ENCODE measurements around the gene MAGI3. TPM values are rescaled to one million over a fixed set of nuclear protein-coding genes. Genes with fewer than 3 reads are reported as not detected.

Gene MAGI3
- total RNA-seq, 1 experiment from 2014 or later: 27.6 TPM

- TF ChIP-seq CTCF (IDR thresholded peaks at IDR 0.05; ENCODE audit: insufficient read depth in 1 of 2, low read depth in 1 of 2, low read length in 1 of 2, severe bottlenecking in 1 of 2, unreplicated experiment in 1 of 2): no peak
- BruUV-seq (replicated peaks): no TSS peak
- ChIA-PET POLR2A (no interaction called here), CTCF (no interaction called here)
- Histone ChIP-seq H3K27me3 (replicated peaks; ENCODE audit: control insufficient read depth, insufficient read depth, low read length) (no peaks in the 10 kb centered on the region), H3K4me3 (ENCODE audit: low read depth, low read length) (no peak overlapping the region), H3K36me3 (ENCODE audit: control insufficient read depth, insufficient read depth, low read length) (no peaks in the 10 kb centered on the region), H3K9me3 (no peaks in the 10 kb centered on the region), H3K4me1 (0 out of 2 replicates have a peak, but pooled peaks cover 7% of the 10 kb centered on the region)
- Mint-ChIP-seq H3K4me3 (ENCODE audit: unreplicated experiment) (no peak overlapping the region), H3K36me3 (ENCODE audit: insufficient read depth, unreplicated experiment) (peaks cover 16% of the 10 kb centered on the region), H3K4me1 (ENCODE audit: low read depth, unreplicated experiment) (no peaks in the 10 kb centered on the region), H3K27me3 (ENCODE audit: insufficient read depth, unreplicated experiment) (no peaks in the 10 kb centered on the region), H3K9me3 (ENCODE audit: unreplicated experiment) (no peaks in the 10 kb centered on the region), H3K27ac (ENCODE audit: unreplicated experiment) (no peak overlapping the region)
- DNase-seq: no peak
- intact Hi-C loops (cut with micrococcal nuclease; ENCODE audit: unreplicated experiment): no loop called here
Observed at GRCh38 chr1:113665071-113665470, 274.8 kb downstream of the MAGI3 start.

- BruUV-seq (replicated peaks): no TSS peak
- no peaks in the 10 kb centered on the region for H3K9me3 ChIP-seq
- Mint-ChIP-seq H3K36me3 (ENCODE audit: insufficient read depth, unreplicated experiment) (peaks cover 10% of the 10 kb centered on the region), H3K4me1 (ENCODE audit: low read depth, unreplicated experiment) (no peaks in the 10 kb centered on the region), H3K4me3 (ENCODE audit: unreplicated experiment) (no peak overlapping the region), H3K27ac (ENCODE audit: unreplicated experiment) (no peak overlapping the region), H3K27me3 (ENCODE audit: insufficient read depth, unreplicated experiment) (no peaks in the 10 kb centered on the region), H3K9me3 (ENCODE audit: unreplicated experiment) (no peaks in the 10 kb centered on the region)
- no peaks in the 10 kb centered on the region for H3K27me3 ChIP-seq (replicated peaks; ENCODE audit: control insufficient read depth, insufficient read depth, low read length)
- H3K4me1 ChIP-seq: peaks cover 13% of the 10 kb centered on the region; the same call in 1 of the 2 replicates
- ChIA-PET CTCF (no interaction called here), POLR2A (no interaction called here)
- intact Hi-C loops (cut with micrococcal nuclease; ENCODE audit: unreplicated experiment): no loop called here
- DNase-seq: no peak
- no peaks in the 10 kb centered on the region for H3K36me3 ChIP-seq (ENCODE audit: control insufficient read depth, insufficient read depth, low read length)
- H3K4me3 ChIP-seq (ENCODE audit: low read depth, low read length): no peak overlapping the region
- no peak for TF ChIP-seq CTCF (IDR thresholded peaks at IDR 0.05; ENCODE audit: insufficient read depth in 1 of 2, low read depth in 1 of 2, low read length in 1 of 2, severe bottlenecking in 1 of 2, unreplicated experiment in 1 of 2)
Observed at GRCh38 chr1:113666126-113666525, 275.8 kb downstream of the MAGI3 start.

GRCh38 chr1:113669988-113670387 is 279.7 kb downstream of the MAGI3 start:
- no peak overlapping the region for H3K27ac Mint-ChIP-seq (ENCODE audit: unreplicated experiment)
- H3K9me3 ChIP-seq: no peaks in the 10 kb centered on the region
- H3K4me1 ChIP-seq: peaks cover 18% of the 10 kb centered on the region; the same call in 1 of the 2 replicates
- no peaks in the 10 kb centered on the region for H3K27me3 Mint-ChIP-seq (ENCODE audit: insufficient read depth, unreplicated experiment)
- no peak overlapping the region for H3K4me3 Mint-ChIP-seq (ENCODE audit: unreplicated experiment)
- no peaks in the 10 kb centered on the region for H3K9me3 Mint-ChIP-seq (ENCODE audit: unreplicated experiment)
- no peak for DNase-seq
- H3K36me3 Mint-ChIP-seq (ENCODE audit: insufficient read depth, unreplicated experiment): peaks cover 14% of the 10 kb centered on the region
- no peak for TF ChIP-seq CTCF (IDR thresholded peaks at IDR 0.05; ENCODE audit: insufficient read depth in 1 of 2, low read depth in 1 of 2, low read length in 1 of 2, severe bottlenecking in 1 of 2, unreplicated experiment in 1 of 2)
- no peak overlapping the region for H3K4me3 ChIP-seq (ENCODE audit: low read depth, low read length)
- intact Hi-C loops (cut with micrococcal nuclease; ENCODE audit: unreplicated experiment): no loop called here
- ChIA-PET POLR2A (no interaction called here), CTCF (interaction anchor here (0.7 kb wide), 1 partner anchor 343 kb away, joined by 5 read pairs; no protein-coding TSS in a partner anchor)
- peaks cover 12% of the 10 kb centered on the region for H3K4me1 Mint-ChIP-seq (ENCODE audit: low read depth, unreplicated experiment)
- no peaks in the 10 kb centered on the region for H3K27me3 ChIP-seq (replicated peaks; ENCODE audit: control insufficient read depth, insufficient read depth, low read length)
- H3K36me3 ChIP-seq (ENCODE audit: control insufficient read depth, insufficient read depth, low read length): no peaks in the 10 kb centered on the region
- no TSS peak for BruUV-seq (replicated peaks)
